PC-9 (cell line): ENCODE data around the gene CHST11. TPM values are rescaled to one million over a fixed set of nuclear protein-coding genes. Genes with fewer than 3 reads are reported as not detected.

ENCODE experiments used
- BruUV-seq: library from RNA; stranded (reverse); fragments of 400-500 nt; replicated peaks from 2 replicates; lab custom pipeline; 2021; lab: Mats Ljungman, UMichigan
- CTCF ChIA-PET: fragments of 300-600 bp; sonication (Branson Sonifier 250); formaldehyde crosslinking; loops from one replicate; lab custom pipeline; 2022; ENCODE audit warnings: antibody characterized with exemption; lab: Charles Lee
- POLR2A ChIA-PET: fragments of 300-600 bp; sonication (Branson Sonifier 250); formaldehyde crosslinking; loops from one replicate; lab custom pipeline; 2022; ENCODE audit warnings: antibody characterized with exemption; ENCODE audit not compliant: unreplicated experiment; lab: Charles Lee
- DNase-seq, 2 experiments: peaks; one replicate each; pipeline versions ENCODE4 v3.0.0 to v3.0.0-alpha.2; 2015 to 2022; ENCODE audit warnings: mixed read lengths in 1 of 2
- H2AFZ ChIP-seq: fragments of 200-600 bp; sonication (generic); 2 replicates; pipeline ENCODE4 v1.8.1; 2017; ENCODE audit warnings: antibody characterized with exemption
- H3F3A ChIP-seq: fragments of 200-600 bp; sonication (generic); 2 replicates; pipeline ENCODE4 v1.8.1; 2017; ENCODE audit warnings: antibody characterized with exemption, mild to moderate bottlenecking, low read depth; ENCODE audit not compliant: insufficient read depth
- H3K27ac ChIP-seq: fragments of 200-600 bp; sonication (generic); 2 replicates; pipeline ENCODE4 v1.6.1; 2016; ENCODE audit warnings: mixed run types
- H3K27me3 ChIP-seq: fragments of 200-600 bp; sonication (generic); 2 replicates; pipeline ENCODE4 v1.6.1; 2016; ENCODE audit warnings: low read depth, mixed run types; ENCODE audit not compliant: insufficient read depth
- H3K36me3 ChIP-seq: fragments of 200-600 bp; sonication (generic); 2 replicates; pipeline ENCODE4 v1.6.1; 2016; ENCODE audit warnings: low read depth, mixed run types
- H3K4me1 ChIP-seq: fragments of 200-600 bp; sonication (generic); replicated peaks from 2 replicates; pipeline ENCODE4 v1.6.1; 2016; ENCODE audit warnings: mixed run types; ENCODE audit not compliant: insufficient read depth
- H3K4me2 ChIP-seq: fragments of 200-600 bp; sonication (generic); 2 replicates; pipeline ENCODE4 v1.6.1; 2017; ENCODE audit warnings: mixed run types
- H3K4me3 ChIP-seq: fragments of 200-600 bp; sonication (generic); 2 replicates; pipeline ENCODE4 v1.6.1; 2016; ENCODE audit warnings: mixed run types
- H3K79me2 ChIP-seq: fragments of 200-600 bp; sonication (generic); 2 replicates; pipeline ENCODE4 v1.6.1; 2017; ENCODE audit warnings: low read depth, mixed run types
- H3K9me2 ChIP-seq: fragments of 200-600 bp; sonication (generic); 2 replicates; pipeline ENCODE4 v1.8.1; 2017; ENCODE audit warnings: mild to moderate bottlenecking; ENCODE audit not compliant: insufficient read depth
- H3K9me3 ChIP-seq: fragments of 200-600 bp; sonication (generic); 2 replicates; pipeline ENCODE4 v1.8.1; 2016; ENCODE audit warnings: low read depth; ENCODE audit not compliant: insufficient read depth
- H4K20me1 ChIP-seq: fragments of 200-600 bp; sonication (generic); 2 replicates; pipeline ENCODE4 v1.8.1; 2017; ENCODE audit not compliant: insufficient read depth
- EZH2 ChIP-seq: fragments of 200-600 bp; sonication (generic); IDR thresholded peaks from 2 replicates; pipeline ENCODE4 v1.8.0; 2017; ENCODE audit warnings: antibody characterized with exemption, low read depth
- intact Hi-C: fragments of 100-400 bp; cut with micrococcal nuclease; formaldehyde crosslinking; loops from one replicate; pipeline ENCODE4 v1.10.0; 2022; ENCODE audit not compliant: unreplicated experiment
- total RNA-seq: library from RNA; stranded (reverse); gene quantifications from 2 replicates; pipeline ENCODE4 v1.2.3, GENCODE V29; 2021
- TF ChIP-seq, protein P1 (sequence below): fragments of 200-600 bp; sonication (generic); conservative IDR thresholded peaks from 2 replicates; pipeline ENCODE4 v1.6.1; 2017; ENCODE audit warnings: mixed run types, antibody characterized with exemption, mild to moderate bottlenecking, moderate library complexity

CHST11 gene
- total RNA-seq, 1 experiment from 2014 or later = 39.9 TPM

DNA sequence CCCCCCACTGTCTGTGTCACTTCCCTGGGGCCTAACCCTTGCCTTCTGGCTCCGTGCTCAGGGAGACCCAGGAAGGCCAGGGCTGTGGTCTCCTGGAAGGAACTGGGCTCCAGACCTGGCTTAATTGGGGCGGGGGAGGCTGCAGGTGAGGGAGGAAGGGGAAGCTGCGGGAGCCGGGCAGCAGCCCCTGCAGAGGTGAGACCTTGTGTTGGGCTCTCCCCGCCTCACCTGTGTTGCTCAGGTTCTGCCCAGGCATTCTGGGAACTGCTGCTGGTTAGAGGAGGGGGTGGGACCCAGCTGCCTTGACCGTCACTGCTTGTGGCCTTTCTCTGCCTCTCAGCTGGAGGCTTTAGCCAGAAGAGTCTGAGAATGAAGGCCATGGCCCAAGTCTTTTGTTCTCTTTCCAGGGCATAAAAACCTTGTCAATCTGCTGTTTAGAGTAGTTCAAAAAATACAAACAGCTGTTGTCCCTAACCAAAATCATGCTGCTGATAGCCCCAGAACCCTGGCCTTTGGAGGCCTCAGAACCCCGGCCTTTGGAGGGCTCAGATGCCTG, 247.6 kb downstream of the CHST11 start:
- no peak overlapping the region for H3K4me2 ChIP-seq
- H3F3A ChIP-seq = no peaks in the 10 kb centered on the region
- POLR2A ChIA-PET = no interaction called here
- H3K4me3 ChIP-seq = no peak overlapping the region
- no peaks in the 10 kb centered on the region for H3K4me1 ChIP-seq
- TF ChIP-seq EZH2 = no peak
- TF ChIP-seq, protein P1, sequence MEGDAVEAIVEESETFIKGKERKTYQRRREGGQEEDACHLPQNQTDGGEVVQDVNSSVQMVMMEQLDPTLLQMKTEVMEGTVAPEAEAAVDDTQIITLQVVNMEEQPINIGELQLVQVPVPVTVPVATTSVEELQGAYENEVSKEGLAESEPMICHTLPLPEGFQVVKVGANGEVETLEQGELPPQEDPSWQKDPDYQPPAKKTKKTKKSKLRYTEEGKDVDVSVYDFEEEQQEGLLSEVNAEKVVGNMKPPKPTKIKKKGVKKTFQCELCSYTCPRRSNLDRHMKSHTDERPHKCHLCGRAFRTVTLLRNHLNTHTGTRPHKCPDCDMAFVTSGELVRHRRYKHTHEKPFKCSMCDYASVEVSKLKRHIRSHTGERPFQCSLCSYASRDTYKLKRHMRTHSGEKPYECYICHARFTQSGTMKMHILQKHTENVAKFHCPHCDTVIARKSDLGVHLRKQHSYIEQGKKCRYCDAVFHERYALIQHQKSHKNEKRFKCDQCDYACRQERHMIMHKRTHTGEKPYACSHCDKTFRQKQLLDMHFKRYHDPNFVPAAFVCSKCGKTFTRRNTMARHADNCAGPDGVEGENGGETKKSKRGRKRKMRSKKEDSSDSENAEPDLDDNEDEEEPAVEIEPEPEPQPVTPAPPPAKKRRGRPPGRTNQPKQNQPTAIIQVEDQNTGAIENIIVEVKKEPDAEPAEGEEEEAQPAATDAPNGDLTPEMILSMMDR = no peak
- H3K9me2 ChIP-seq = no peaks in the 10 kb centered on the region
- no peak for DNase-seq
- no peak overlapping the region for H2AFZ ChIP-seq
- peaks cover 4% of the 10 kb centered on the region for H4K20me1 ChIP-seq
- H3K27ac ChIP-seq = no peak overlapping the region
- BruUV-seq = no TSS peak
- intact Hi-C loops = no loop called here
- no peaks in the 10 kb centered on the region for H3K27me3 ChIP-seq
- no peaks in the 10 kb centered on the region for H3K9me3 ChIP-seq
- CTCF ChIA-PET = interaction anchor here (1.2 kb wide), 1 partner anchor 355 kb away, joined by 5 read pairs; no protein-coding TSS in a partner anchor
- H3K79me2 ChIP-seq = peaks cover 59% of the 10 kb centered on the region
- no peaks in the 10 kb centered on the region for H3K36me3 ChIP-seq

DNA sequence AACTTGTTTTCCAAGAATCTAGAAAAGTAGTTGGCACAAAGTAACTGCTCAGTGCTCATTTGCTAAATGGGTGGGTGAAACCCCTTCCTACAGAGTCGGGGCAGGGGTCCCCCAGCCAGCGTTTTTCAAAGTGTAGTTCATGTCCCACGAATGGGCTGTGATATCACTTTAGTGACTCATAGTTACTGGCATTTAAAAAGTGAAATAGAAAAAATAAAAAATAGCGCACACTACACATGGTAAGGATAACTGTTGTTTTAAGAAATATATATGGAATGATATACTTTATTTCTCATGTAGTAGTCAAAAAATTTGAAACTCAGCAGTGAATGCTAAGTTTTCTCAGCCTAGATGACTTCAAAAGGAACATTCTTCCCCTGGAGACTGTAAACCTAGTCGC, 250.4 kb downstream of the CHST11 start:
- no peaks in the 10 kb centered on the region for H3K4me1 ChIP-seq
- peaks cover 4% of the 10 kb centered on the region for H4K20me1 ChIP-seq
- intact Hi-C loops = no loop called here
- no peak overlapping the region for H3K4me3 ChIP-seq
- H2AFZ ChIP-seq = no peak overlapping the region
- ChIA-PET POLR2A (no interaction called here), CTCF (no interaction called here)
- H3F3A ChIP-seq = no peaks in the 10 kb centered on the region
- BruUV-seq = no TSS peak
- no peaks in the 10 kb centered on the region for H3K27me3 ChIP-seq
- 0 out of 2 replicates have a peak, but pooled peaks cover 4% of the 10 kb centered on the region for H3K36me3 ChIP-seq
- H3K79me2 ChIP-seq = peaks cover 48% of the 10 kb centered on the region
- H3K9me2 ChIP-seq = no peaks in the 10 kb centered on the region
- H3K9me3 ChIP-seq = no peaks in the 10 kb centered on the region
- no peak for TF ChIP-seq EZH2
- TF ChIP-seq, protein P1 = no peak
- H3K4me2 ChIP-seq = no peak overlapping the region
- no peak for DNase-seq
- no peak overlapping the region for H3K27ac ChIP-seq

DNA sequence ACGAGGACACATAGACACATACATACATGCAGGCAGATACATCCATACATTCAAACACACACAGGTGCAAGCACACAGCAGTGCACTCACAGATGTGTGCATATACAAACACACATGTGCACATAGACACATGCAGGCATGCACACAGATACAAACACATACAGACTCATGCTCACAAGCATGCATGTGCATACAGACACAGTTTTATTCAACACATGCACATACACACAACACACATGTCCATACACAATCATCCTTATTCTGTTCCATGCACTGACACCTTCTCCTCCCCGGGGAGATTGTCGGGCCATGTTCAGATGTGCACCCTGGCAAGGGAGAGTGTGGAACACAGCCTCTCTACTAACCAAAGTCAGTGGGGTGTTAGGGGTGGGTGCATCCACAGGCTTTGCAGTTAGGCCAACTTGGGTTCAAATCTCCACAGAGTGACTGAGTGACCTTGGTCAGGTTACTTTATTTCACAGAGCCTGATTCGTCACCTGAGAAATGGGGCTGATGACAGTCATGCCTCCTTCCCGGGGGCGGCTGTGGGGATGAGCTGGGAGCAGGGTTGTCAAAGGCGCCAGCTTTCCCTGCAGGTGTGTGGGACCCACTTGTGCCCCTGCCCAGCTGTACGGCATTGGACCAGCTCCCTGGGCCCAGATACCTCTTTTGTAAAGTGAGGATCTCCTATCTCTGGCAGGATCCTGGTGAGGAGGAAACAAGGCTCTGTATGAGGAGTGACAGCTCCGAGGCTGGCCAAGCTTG, 251.2 kb downstream of the CHST11 start:
- Histone ChIP-seq H2AFZ (no peak overlapping the region), H3K36me3 (0 out of 2 replicates have a peak, but pooled peaks cover 4% of the 10 kb centered on the region), H3K27me3 (no peaks in the 10 kb centered on the region), H3K79me2 (peaks cover 49% of the 10 kb centered on the region), H3K9me3 (no peaks in the 10 kb centered on the region), H3K27ac (no peak overlapping the region), H4K20me1 (peaks cover 4% of the 10 kb centered on the region), H3K4me1 (no peaks in the 10 kb centered on the region), H3F3A (no peaks in the 10 kb centered on the region), H3K4me3 (no peak overlapping the region), H3K9me2 (no peaks in the 10 kb centered on the region), H3K4me2 (no peak overlapping the region)
- TF ChIP-seq EZH2 = no peak
- TF ChIP-seq, protein P1 = no peak
- DNase-seq = no peak
- intact Hi-C loops = no loop called here
- ChIA-PET POLR2A (interaction anchor here (0.8 kb wide), 1 partner anchor 340 kb away, joined by 7 read pairs; no protein-coding TSS in a partner anchor), CTCF (no interaction called here)
- BruUV-seq = no TSS peak
